ENCODE data around the gene NBL1. TPM values are rescaled to one million over a fixed set of nuclear protein-coding genes. Genes with fewer than 3 reads are reported as not detected.

The NBL1 gene
- total and polyA plus RNA-seq, 9 of the 15 experiments (the other 6 are each of a cell fraction or from before 2014, with no cell fraction given): 0.10 to 3.7 (median 1.8) TPM; not detected in 1

- TF ChIP-seq CCNT2 (IDR thresholded peaks at IDR 0.05; ENCODE audit: borderline replicate concordance, extremely low read depth, insufficient read length, low read depth, low read length) (no peak), COPS2 (conservative IDR thresholded peaks at IDR 0.05) (no peak), PRPF4 (IDR thresholded peaks at IDR 0.05; ENCODE audit: insufficient read depth, low read depth, low read length, poor library complexity, severe bottlenecking) (no peak)
- TF ChIP-seq, protein P1, sequence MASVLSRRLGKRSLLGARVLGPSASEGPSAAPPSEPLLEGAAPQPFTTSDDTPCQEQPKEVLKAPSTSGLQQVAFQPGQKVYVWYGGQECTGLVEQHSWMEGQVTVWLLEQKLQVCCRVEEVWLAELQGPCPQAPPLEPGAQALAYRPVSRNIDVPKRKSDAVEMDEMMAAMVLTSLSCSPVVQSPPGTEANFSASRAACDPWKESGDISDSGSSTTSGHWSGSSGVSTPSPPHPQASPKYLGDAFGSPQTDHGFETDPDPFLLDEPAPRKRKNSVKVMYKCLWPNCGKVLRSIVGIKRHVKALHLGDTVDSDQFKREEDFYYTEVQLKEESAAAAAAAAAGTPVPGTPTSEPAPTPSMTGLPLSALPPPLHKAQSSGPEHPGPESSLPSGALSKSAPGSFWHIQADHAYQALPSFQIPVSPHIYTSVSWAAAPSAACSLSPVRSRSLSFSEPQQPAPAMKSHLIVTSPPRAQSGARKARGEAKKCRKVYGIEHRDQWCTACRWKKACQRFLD (CRISPR knock-in tag; IDR thresholded peaks at IDR 0.05): no peak
Observed at GRCh38 chr1:19643602-19644394, at the start of gene NBL1 (continued).

- Histone ChIP-seq H3K79me2 (ENCODE audit: control insufficient read depth, insufficient read depth, low read length) (peaks cover 54% of the 10 kb centered on the region), H3K4me3 (peak overlapping the region; percentile 78), H3K4me1 (replicated peaks in 1 of 2; ENCODE audit: control insufficient read depth in 2 of 2, insufficient read depth in 2 of 2, low read length in 2 of 2) (peaks cover 13 to 34% of the 10 kb centered on the region in 2 experiments), H3K9me1 (ENCODE audit: control insufficient read depth, insufficient read depth, low read length) (peaks cover 6% of the 10 kb centered on the region), H3K27ac (ENCODE audit: extremely low read depth, low read depth, low read length) (peak overlapping the region; percentile 93), H3K27me3 (ENCODE audit: control insufficient read depth in 2 of 2, insufficient read depth in 2 of 2, low read length in 2 of 2) (no peaks in the 10 kb centered on the region; a peak in 1 of 5 replicates), H3K4me2 (ENCODE audit: insufficient read depth, low read length) (peak overlapping the region; percentile 92), H4K20me1 (replicated peaks; ENCODE audit: control insufficient read depth, insufficient read depth, low read length) (peaks cover 14% of the 10 kb centered on the region), H3K36me3 (ENCODE audit: control insufficient read depth, insufficient read depth, low read length) (peaks cover 34% of the 10 kb centered on the region), H3K9ac (ENCODE audit: insufficient read depth in 1 of 2, low read depth in 2 of 2, low read length in 2 of 2) (peak overlapping the region; percentile 93 to 97), H3K9me3 (replicated peaks; ENCODE audit: control insufficient read depth, insufficient read depth, low read depth, low read length) (no peaks in the 10 kb centered on the region), H2AFZ (ENCODE audit: low read depth, low read length) (peak overlapping the region; percentile 92)
- CTCF ChIA-PET (ENCODE audit: low intra/inter-chr PET ratio): no interaction called here
- DNase-seq (ENCODE audit: extremely low read depth in 1 of 4, low spot score in 3 of 4) (peak in 3 of 4 experiments; percentile 26 to 48 (median 32)), FAIRE-seq (peak; percentile 29), ATAC-seq (peak; percentile 1; the same call in 1 of the 3 replicates)
- 6% methylated on average over 11 of the region's 11 CpGs for WGBS (ENCODE audit: insufficient coverage, low coverage, missing lambda C conversion rate)
- BruUV-seq (replicated peaks): TSS peak; percentile 96
- POLR2A ChIA-PET: interaction anchor here (0.6 to 4.1 kb wide), 11 partner anchors 10 to 580 kb away, joined by 3 to 17 read pairs (median 4); no protein-coding TSS in a partner anchor
- in situ Hi-C loops (cut with MboI) (no loop called here), intact Hi-C loops (cut with micrococcal nuclease) (no loop called here)
- TF ChIP-seq TAF1 (IDR thresholded peaks at IDR 0.05; ENCODE audit: control insufficient read depth, extremely low read depth, insufficient read depth, low read length, severe bottlenecking): no peak
- TF ChIP-seq, protein P2, sequence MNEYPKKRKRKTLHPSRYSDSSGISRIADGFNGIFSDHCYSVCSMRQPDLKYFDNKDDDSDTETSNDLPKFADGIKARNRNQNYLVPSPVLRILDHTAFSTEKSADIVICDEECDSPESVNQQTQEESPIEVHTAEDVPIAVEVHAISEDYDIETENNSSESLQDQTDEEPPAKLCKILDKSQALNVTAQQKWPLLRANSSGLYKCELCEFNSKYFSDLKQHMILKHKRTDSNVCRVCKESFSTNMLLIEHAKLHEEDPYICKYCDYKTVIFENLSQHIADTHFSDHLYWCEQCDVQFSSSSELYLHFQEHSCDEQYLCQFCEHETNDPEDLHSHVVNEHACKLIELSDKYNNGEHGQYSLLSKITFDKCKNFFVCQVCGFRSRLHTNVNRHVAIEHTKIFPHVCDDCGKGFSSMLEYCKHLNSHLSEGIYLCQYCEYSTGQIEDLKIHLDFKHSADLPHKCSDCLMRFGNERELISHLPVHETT (CRISPR knock-in tag; conservative IDR thresholded peaks at IDR 0.05 in 1 of 2, IDR thresholded peaks at IDR 0.05 in 1 of 2): no peak
- TF ChIP-seq ZNF76 (CRISPR knock-in tag; IDR thresholded peaks at IDR 0.05; ENCODE audit: borderline replicate concordance): no peak
- no peak for TF ChIP-seq ZNF778 (CRISPR knock-in tag; IDR thresholded peaks at IDR 0.05)
- no peak for TF ChIP-seq ZKSCAN1 (IDR thresholded peaks at IDR 0.05; ENCODE audit: low read depth, low read length)
- TF ChIP-seq HNRNPL (IDR thresholded peaks at IDR 0.05; ENCODE audit: low read depth, low read length): no peak
- TF ChIP-seq, protein P3, sequence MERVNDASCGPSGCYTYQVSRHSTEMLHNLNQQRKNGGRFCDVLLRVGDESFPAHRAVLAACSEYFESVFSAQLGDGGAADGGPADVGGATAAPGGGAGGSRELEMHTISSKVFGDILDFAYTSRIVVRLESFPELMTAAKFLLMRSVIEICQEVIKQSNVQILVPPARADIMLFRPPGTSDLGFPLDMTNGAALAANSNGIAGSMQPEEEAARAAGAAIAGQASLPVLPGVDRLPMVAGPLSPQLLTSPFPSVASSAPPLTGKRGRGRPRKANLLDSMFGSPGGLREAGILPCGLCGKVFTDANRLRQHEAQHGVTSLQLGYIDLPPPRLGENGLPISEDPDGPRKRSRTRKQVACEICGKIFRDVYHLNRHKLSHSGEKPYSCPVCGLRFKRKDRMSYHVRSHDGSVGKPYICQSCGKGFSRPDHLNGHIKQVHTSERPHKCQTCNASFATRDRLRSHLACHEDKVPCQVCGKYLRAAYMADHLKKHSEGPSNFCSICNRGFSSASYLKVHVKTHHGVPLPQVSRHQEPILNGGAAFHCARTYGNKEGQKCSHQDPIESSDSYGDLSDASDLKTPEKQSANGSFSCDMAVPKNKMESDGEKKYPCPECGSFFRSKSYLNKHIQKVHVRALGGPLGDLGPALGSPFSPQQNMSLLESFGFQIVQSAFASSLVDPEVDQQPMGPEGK (CRISPR knock-in tag; IDR thresholded peaks at IDR 0.05; ENCODE audit: borderline replicate concordance): no peak
- no peak for TF ChIP-seq SIN3A (IDR thresholded peaks at IDR 0.05; ENCODE audit: borderline replicate concordance in 2 of 2, control insufficient read depth in 1 of 2, low read depth in 2 of 2, low read length in 2 of 2)
Observed at GRCh38 chr1:19596065-19596713, 47.9 kb upstream of the NBL1 start.
